IMR-90 (cell line): Measurements from ENCODE around the gene GRIA2. TPM values are rescaled to one million over a fixed set of nuclear protein-coding genes. Genes with fewer than 3 reads are reported as not detected.

Source experiments
- ATAC-seq: fragments of 200-7000 bp; cut with Tn5 transposase; 2 replicates; pipeline ENCODE4 v1.9.1; 2020; ENCODE audit warnings: low read depth, mild to moderate bottlenecking, moderate library complexity
- BruUV-seq: library from RNA; stranded (reverse); fragments of 400-500 nt; replicated peaks from 2 replicates; lab custom pipeline; 2021; lab: Mats Ljungman, UMichigan
- CTCF ChIA-PET: fragments of 300-600 bp; formaldehyde crosslinking; extraction: SDS; loops from one replicate; lab custom pipeline; 2021; ENCODE audit warnings: antibody characterized with exemption; lab: Yijun Ruan, JAX
- POLR2A ChIA-PET: fragments of 300-600 bp; sonication (Branson Sonifier 250); formaldehyde crosslinking; loops from one replicate; lab custom pipeline; 2022; ENCODE audit warnings: antibody characterized with exemption; ENCODE audit not compliant: unreplicated experiment; lab: Charles Lee
- DNase-seq: peaks from one replicate; pipeline ENCODE4 v3.0.0; 2013
- H2AFZ ChIP-seq: replicated peaks from 2 replicates; pipeline ENCODE3; 2013; ENCODE audit warnings: low read length, mild to moderate bottlenecking; ENCODE audit not compliant: poor library complexity
- H2AK5ac ChIP-seq: 2 replicates; pipeline ENCODE4 v1.6.1; 2013; ENCODE audit warnings: low read depth, low read length, inconsistent platforms
- H2AK9ac ChIP-seq: replicated peaks from 2 replicates; pipeline ENCODE3; 2013; ENCODE audit warnings: mild to moderate bottlenecking, low read depth, low read length, moderate library complexity; ENCODE audit not compliant: poor library complexity
- H2BK120ac ChIP-seq: 2 replicates; pipeline ENCODE4 v1.6.1; 2013; ENCODE audit warnings: low read depth, low read length, inconsistent platforms
- H2BK15ac ChIP-seq: 3 replicates; pipeline ENCODE4 v1.6.1; 2013; ENCODE audit warnings: low read depth, low read length, inconsistent platforms
- H2BK20ac ChIP-seq: 2 replicates; pipeline ENCODE4 v1.6.1; 2013; ENCODE audit warnings: low read depth, mild to moderate bottlenecking, inconsistent platforms, low read length, moderate library complexity
- H2BK5ac ChIP-seq: 2 replicates; pipeline ENCODE4 v1.6.1; 2013; ENCODE audit warnings: mild to moderate bottlenecking, low read depth, low read length, inconsistent platforms; ENCODE audit not compliant: poor library complexity, severe bottlenecking
- H3K14ac ChIP-seq: replicated peaks from 2 replicates; pipeline ENCODE4 v1.6.1; 2013; ENCODE audit warnings: low read depth, low read length, inconsistent platforms
- H3K18ac ChIP-seq: 2 replicates; pipeline ENCODE4 v1.6.1; 2013; ENCODE audit warnings: low read depth, low read length, control low read depth
- H3K23ac ChIP-seq: 2 replicates; pipeline ENCODE4 v1.6.1; 2013; ENCODE audit warnings: low read depth, low read length, inconsistent platforms
- H3K27ac ChIP-seq: 2 replicates; pipeline ENCODE4 v1.5.1; 2013; ENCODE audit warnings: mild to moderate bottlenecking, control low read depth, low read length; ENCODE audit not compliant: insufficient read depth
- H3K27me3 ChIP-seq: 2 replicates; pipeline ENCODE4 v1.6.1; 2013; ENCODE audit warnings: low read length; ENCODE audit not compliant: control insufficient read depth, insufficient read depth
- H3K36me3 ChIP-seq: 2 replicates; pipeline ENCODE4 v1.6.1; 2013; ENCODE audit warnings: low read length, mixed read lengths; ENCODE audit not compliant: control insufficient read depth, insufficient read depth
- H3K4ac ChIP-seq: 2 replicates; pipeline ENCODE4 v1.6.1; 2013; ENCODE audit warnings: low read depth, low read length, inconsistent platforms
- H3K4me1 ChIP-seq: 2 replicates; pipeline ENCODE4 v1.6.1; 2013; ENCODE audit warnings: low read length, mixed read lengths; ENCODE audit not compliant: control insufficient read depth, insufficient read depth
- H3K4me2 ChIP-seq: 2 replicates; pipeline ENCODE4 v1.6.1; 2013; ENCODE audit warnings: low read depth, mild to moderate bottlenecking, control low read depth, low read length, moderate library complexity
- H3K4me3 ChIP-seq: 2 replicates; pipeline ENCODE4 v1.5.1; 2013; ENCODE audit warnings: low read depth, mild to moderate bottlenecking, control low read depth, low read length, moderate library complexity; ENCODE audit not compliant: insufficient read depth
- H3K56ac ChIP-seq: 2 replicates; pipeline ENCODE4 v1.6.1; 2013; ENCODE audit warnings: low read length, inconsistent platforms; ENCODE audit not compliant: insufficient read depth; ENCODE audit errors: extremely low read depth
- H3K79me1 ChIP-seq, 2 experiments: 2 replicates each; pipeline ENCODE4 v1.6.1; 2013; ENCODE audit warnings: low read length in 2 of 2, inconsistent platforms in 1 of 2, low read depth in 1 of 2
- H3K9ac ChIP-seq: 2 replicates; pipeline ENCODE4 v1.6.1; 2013; ENCODE audit warnings: low read depth, low read length, control low read depth
- H3K9me1 ChIP-seq: 2 replicates; pipeline ENCODE4 v1.6.1; 2013; ENCODE audit warnings: low read length, inconsistent platforms; ENCODE audit not compliant: insufficient read depth
- H3K9me3 ChIP-seq: 2 replicates; pipeline ENCODE4 v1.6.1; 2013; ENCODE audit warnings: low read length; ENCODE audit not compliant: control insufficient read depth, insufficient read depth
- H4K20me1 ChIP-seq: 2 replicates; pipeline ENCODE4 v1.6.1; 2013; ENCODE audit warnings: low read length, inconsistent platforms; ENCODE audit not compliant: insufficient read depth
- H4K5ac ChIP-seq: 2 replicates; pipeline ENCODE4 v1.6.1; 2013; ENCODE audit warnings: mild to moderate bottlenecking, low read depth, low read length, control low read depth
- H4K8ac ChIP-seq, 2 experiments: 2 replicates each; pipeline ENCODE4 v1.6.1; 2013; ENCODE audit warnings: low read depth in 2 of 2, low read length in 2 of 2, control low read depth in 1 of 2, inconsistent platforms in 1 of 2
- H4K91ac ChIP-seq: 2 replicates; pipeline ENCODE4 v1.6.1; 2013; ENCODE audit warnings: low read depth, low read length, inconsistent platforms; ENCODE audit not compliant: insufficient read depth
- CEBPB ChIP-seq: IDR thresholded peaks from 2 replicates; pipeline ENCODE4 v1.6.1; 2012; ENCODE audit warnings: low read depth, low read length, improper control_type of control experiment
- ELK1 ChIP-seq: fragments of 150-350 bp; IDR thresholded peaks from 2 replicates; pipeline ENCODE4 v1.6.1; 2016; ENCODE audit warnings: low read depth, mild to moderate bottlenecking, low read length, moderate library complexity, borderline replicate concordance
- MAFK ChIP-seq: IDR thresholded peaks from 2 replicates; pipeline ENCODE4 v1.6.1; 2012; ENCODE audit warnings: low read depth, low read length, improper control_type of control experiment
- NFE2L2 ChIP-seq: fragments of 150-350 bp; IDR thresholded peaks from 2 replicates; pipeline ENCODE4 v1.6.1; 2016; ENCODE audit warnings: low read depth, mild to moderate bottlenecking, low read length
- WGBS, 2 experiments: methylation state at CpG; one replicate each; pipeline versions ENCODE4 v1.1.5 to v1.1.7; 2013; ENCODE audit warnings: missing lambda C conversion rate in 2 of 2; ENCODE audit not compliant: insufficient read length in 1 of 2; ENCODE audit errors: extremely low coverage in 2 of 2; 5-methylcytosine and 5-hydroxymethylcytosine counted together
- dilution Hi-C: fragments of 300-500 bp; cut with HindIII; formaldehyde crosslinking; loops from one replicate; pipeline ENCODE4 v1.14.3; 2018; ENCODE audit warnings: low sequenced_read_pairs; ENCODE audit not compliant: unreplicated experiment
- in situ Hi-C: fragments of 300-500 bp; cut with MboI; formaldehyde crosslinking; loops from 3 replicates; pipeline ENCODE4 v1.14.3; 2019; ENCODE audit warnings: low sequenced_read_pairs, inconsistent platforms, mixed read lengths
- intact Hi-C: fragments of 100-400 bp; cut with micrococcal nuclease; formaldehyde crosslinking; loops from 2 replicates; pipeline ENCODE4 v1.10.0; 2022
- polyA plus RNA-seq, 3 experiments: library from polyadenylated mRNA; depleted of rRNA; stranded (reverse); fragments of >200 nt; gene quantifications; 2 replicates each; pipeline ENCODE4 v1.2.3, GENCODE V29; 2012; ENCODE audit warnings: low replicate concordance in 1 of 3
- total RNA-seq: library from RNA; depleted of rRNA; stranded (reverse); fragments of >200 nt; gene quantifications from 2 replicates; pipeline ENCODE4 v1.2.3, GENCODE V29; 2012

Gene GRIA2
- total and polyA plus RNA-seq, 2 of the 4 experiments (the other 2 are of a cell fraction) = not detected

- POLR2A ChIA-PET = no interaction called here
- Histone ChIP-seq H3K23ac (no peak overlapping the region), H3K4me3 (no peak overlapping the region), H2BK120ac (no peak overlapping the region), H4K20me1 (no peaks in the 10 kb centered on the region), H3K4ac (no peak overlapping the region), H3K56ac (no peak overlapping the region), H3K36me3 (no peaks in the 10 kb centered on the region), H2AK9ac (no peak overlapping the region), H3K9ac (no peak overlapping the region), H3K9me3 (no peaks in the 10 kb centered on the region), H2BK15ac (no peak overlapping the region), H3K4me1 (no peaks in the 10 kb centered on the region), H3K4me2 (no peak overlapping the region), H4K91ac (no peak overlapping the region), H2AK5ac (no peak overlapping the region), H2BK20ac (no peak overlapping the region), H3K9me1 (no peaks in the 10 kb centered on the region), H3K14ac (no peak overlapping the region), H3K27me3 (no peaks in the 10 kb centered on the region), H3K18ac (no peak overlapping the region), H4K5ac (no peak overlapping the region), H3K27ac (no peak overlapping the region), H2BK5ac (no peak overlapping the region), H2AFZ (no peak overlapping the region), H3K79me1 (no peaks in the 10 kb centered on the region), H4K8ac (no peak overlapping the region)
- intact Hi-C loops = no loop called here
- no CpG with 5 or more reads among the region's 2 CpGs for WGBS, 2 experiments
- dilution Hi-C loops = no loop called here
- BruUV-seq = no TSS peak
- CTCF ChIA-PET = interaction anchor here (1.0 kb wide), 1 partner anchor 877 kb away, joined by 3 read pairs; no protein-coding TSS in a partner anchor
- no peak for TF ChIP-seq NFE2L2
- TF ChIP-seq CEBPB = no peak
- TF ChIP-seq ELK1 = no peak
- no peak for TF ChIP-seq MAFK
- ATAC-seq = no peak
- in situ Hi-C loops = no loop called here
- DNase-seq = no peak
Measured at GRCh38 chr4:157294575-157294974, 74.0 kb downstream of the GRIA2 start.
